Activated T-helper 17 cell treated with anti-CD3 and anti-CD28 coated beads, Interleukin-2, amount 50 U/mL, for 72 hours (primary cell): ENCODE results near the gene ATP8B1. TPM values are rescaled to one million over a fixed set of nuclear protein-coding genes. Genes with fewer than 3 reads are reported as not detected.
A peak's percentile ranks its signal among the peaks of the same experiment; 100 is the strongest.

Experiments used
- ATAC-seq: fragments of 150-1000 bp; cut with Tn5 transposase; replicated peaks from 2 replicates; pipeline ENCODE4 v1.10.0; 2021; ENCODE audit warnings: mild to moderate bottlenecking, moderate library complexity
- H3K27ac Mint-ChIP-seq: one replicate; pipeline ENCODE4 v1.8.0; 2022; ENCODE audit warnings: mixed read lengths
- H3K27me3 Mint-ChIP-seq: one replicate; pipeline ENCODE4 v1.8.0; 2022; ENCODE audit warnings: mixed read lengths
- H3K36me3 Mint-ChIP-seq: one replicate; pipeline ENCODE4 v1.8.0; 2022; ENCODE audit warnings: low read depth, mild to moderate bottlenecking, mixed read lengths
- H3K4me1 Mint-ChIP-seq: one replicate; pipeline ENCODE4 v1.8.0; 2022; ENCODE audit warnings: mixed read lengths
- H3K4me3 Mint-ChIP-seq: one replicate; pipeline ENCODE4 v1.8.0; 2022; ENCODE audit warnings: mild to moderate bottlenecking, mixed read lengths
- H3K9me3 Mint-ChIP-seq: one replicate; pipeline ENCODE4 v1.8.0; 2022; ENCODE audit warnings: mixed read lengths
- total RNA-seq, 2 donors: library from RNA; stranded (reverse); gene quantifications; one replicate each; pipeline ENCODE4 v1.2.3, GENCODE V29; 2022

The ATP8B1 gene
- total RNA-seq, 2 donors from 2014 or later: not detected

- Mint-ChIP-seq H3K27me3 (peaks cover 23% of the 10 kb centered on the region), H3K4me1 (no peaks in the 10 kb centered on the region), H3K36me3 (no peaks in the 10 kb centered on the region), H3K4me3 (no peak overlapping the region), H3K9me3 (no peaks in the 10 kb centered on the region), H3K27ac (no peak overlapping the region)
- no peak for ATAC-seq
Observed at GRCh38 chr18:57807336-57808117, 4.4 kb upstream of the ATP8B1 start.

- H3K27me3 Mint-ChIP-seq: peaks cover 26% of the 10 kb centered on the region
- H3K36me3 Mint-ChIP-seq: no peaks in the 10 kb centered on the region
- H3K4me1 Mint-ChIP-seq: no peaks in the 10 kb centered on the region
- ATAC-seq: no peak
- no peaks in the 10 kb centered on the region for H3K9me3 Mint-ChIP-seq
- H3K27ac Mint-ChIP-seq: no peak overlapping the region
- H3K4me3 Mint-ChIP-seq: no peak overlapping the region
Observed at GRCh38 chr18:57806978-57807285, 3.8 kb upstream of the ATP8B1 start.

DNA sequence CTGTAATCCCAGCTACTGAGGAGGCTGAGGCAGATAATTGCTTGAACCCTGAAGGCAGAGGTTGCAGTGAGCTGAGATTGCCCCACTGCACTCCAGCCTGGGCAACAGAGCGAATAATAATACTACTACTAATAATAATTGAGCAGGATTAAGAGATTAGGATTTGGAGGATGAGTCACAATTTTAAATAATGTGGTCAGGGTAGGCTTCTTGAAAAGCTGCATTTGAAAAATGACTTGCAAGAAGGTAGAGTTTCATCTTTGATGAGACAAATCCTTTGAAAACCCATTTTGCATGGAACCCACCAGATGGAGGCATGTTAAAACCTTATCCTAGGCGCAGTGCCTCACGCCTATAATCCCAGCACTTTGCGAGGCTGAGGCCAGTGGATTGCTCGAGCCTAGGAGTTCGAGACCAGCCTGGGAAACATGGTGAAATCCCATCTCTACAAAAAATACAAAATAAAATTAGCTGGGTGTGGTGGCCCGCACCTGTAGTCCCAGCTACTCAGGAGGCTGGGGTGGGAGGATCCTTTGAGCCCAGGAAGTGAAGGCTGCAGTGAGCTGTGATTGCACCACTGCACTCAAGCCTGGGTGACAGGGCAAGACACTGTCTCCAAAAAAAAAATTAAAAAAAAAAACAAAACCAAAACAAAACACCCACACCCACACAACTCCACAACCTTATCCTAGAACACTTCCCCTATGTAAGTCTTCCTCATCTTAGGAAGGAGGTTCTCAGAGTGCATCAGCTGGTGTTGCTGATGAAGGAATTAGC lies 3.3 kb upstream of the ATP8B1 start:
- Mint-ChIP-seq H3K36me3 (peaks cover 3% of the 10 kb centered on the region), H3K4me1 (no peaks in the 10 kb centered on the region), H3K4me3 (no peak overlapping the region), H3K27ac (no peak overlapping the region), H3K27me3 (peaks cover 28% of the 10 kb centered on the region), H3K9me3 (no peaks in the 10 kb centered on the region)
- ATAC-seq: no peak

- no peaks in the 10 kb centered on the region for H3K4me1 Mint-ChIP-seq
- no peak overlapping the region for H3K4me3 Mint-ChIP-seq
- no peak for ATAC-seq
- H3K36me3 Mint-ChIP-seq: peaks cover 4% of the 10 kb centered on the region
- peaks cover 34% of the 10 kb centered on the region for H3K27me3 Mint-ChIP-seq
- no peaks in the 10 kb centered on the region for H3K9me3 Mint-ChIP-seq
- no peak overlapping the region for H3K27ac Mint-ChIP-seq
Observed at GRCh38 chr18:57805117-57805516, 2.0 kb upstream of the ATP8B1 start.

GRCh38 chr18:57804557-57804956 lies 1.4 kb upstream of the ATP8B1 start:
- Mint-ChIP-seq H3K4me1 (no peaks in the 10 kb centered on the region), H3K4me3 (no peak overlapping the region), H3K36me3 (peaks cover 4% of the 10 kb centered on the region), H3K27me3 (peaks cover 38% of the 10 kb centered on the region), H3K9me3 (no peaks in the 10 kb centered on the region), H3K27ac (no peak overlapping the region)
- ATAC-seq: no peak

- Mint-ChIP-seq H3K4me1 (no peaks in the 10 kb centered on the region), H3K27me3 (peaks cover 42% of the 10 kb centered on the region), H3K27ac (no peak overlapping the region), H3K36me3 (peaks cover 4% of the 10 kb centered on the region), H3K4me3 (peak overlapping the region; percentile 57), H3K9me3 (no peaks in the 10 kb centered on the region)
- ATAC-seq: no peak
Observed at GRCh38 chr18:57802213-57803102, 657 bp downstream of the ATP8B1 start.

DNA sequence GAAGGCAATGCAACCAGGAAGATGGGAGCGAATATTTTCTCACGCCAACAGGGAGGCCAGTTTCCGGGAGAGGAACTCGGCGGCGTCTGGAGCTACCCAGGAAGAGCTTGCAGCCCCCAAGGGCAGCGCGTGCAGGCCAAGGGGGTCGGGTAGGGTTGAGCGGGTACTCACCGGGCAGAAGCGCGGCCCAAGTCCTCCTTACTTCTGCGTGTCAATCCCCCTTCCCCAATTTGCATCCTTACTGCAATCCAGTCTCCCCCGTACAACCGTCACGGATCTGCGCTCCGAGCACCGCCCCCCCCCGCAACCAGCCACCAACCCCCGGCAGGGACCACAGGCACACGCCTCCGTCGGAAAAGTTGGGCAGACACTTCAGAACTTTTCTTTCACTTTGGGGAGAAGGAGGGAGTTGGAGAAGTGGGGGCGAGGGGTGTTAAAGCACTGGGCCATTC lies 1.3 kb downstream of the ATP8B1 start:
- ATAC-seq: no peak
- Mint-ChIP-seq H3K4me3 (peak overlapping the region; percentile 57), H3K27ac (no peak overlapping the region), H3K36me3 (peaks cover 4% of the 10 kb centered on the region), H3K27me3 (peaks cover 41% of the 10 kb centered on the region), H3K4me1 (no peaks in the 10 kb centered on the region), H3K9me3 (no peaks in the 10 kb centered on the region)

DNA sequence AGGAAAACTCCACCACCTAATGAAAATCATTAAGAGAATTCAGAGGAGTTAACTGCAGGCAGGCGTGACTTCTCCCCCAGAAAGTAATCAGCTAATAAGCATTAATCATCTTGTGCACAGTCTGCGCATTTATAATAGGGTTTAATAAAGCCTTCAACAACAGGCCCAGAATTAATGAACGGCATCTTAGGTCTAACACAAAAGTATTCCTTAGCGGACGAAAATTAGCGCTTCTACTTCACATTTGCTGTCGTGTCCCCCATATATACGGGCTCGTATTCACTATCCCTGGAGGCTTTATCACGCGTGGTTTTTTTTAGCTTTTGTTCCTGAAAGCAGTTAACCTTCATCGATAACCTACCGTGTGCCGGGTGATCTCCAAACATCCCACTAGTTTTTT lies 1.8 kb downstream of the ATP8B1 start:
- H3K9me3 Mint-ChIP-seq: no peaks in the 10 kb centered on the region
- peaks cover 4% of the 10 kb centered on the region for H3K36me3 Mint-ChIP-seq
- H3K27me3 Mint-ChIP-seq: peaks cover 39% of the 10 kb centered on the region
- H3K4me3 Mint-ChIP-seq: peak overlapping the region; percentile 57
- H3K4me1 Mint-ChIP-seq: no peaks in the 10 kb centered on the region
- no peak overlapping the region for H3K27ac Mint-ChIP-seq
- no peak for ATAC-seq

DNA sequence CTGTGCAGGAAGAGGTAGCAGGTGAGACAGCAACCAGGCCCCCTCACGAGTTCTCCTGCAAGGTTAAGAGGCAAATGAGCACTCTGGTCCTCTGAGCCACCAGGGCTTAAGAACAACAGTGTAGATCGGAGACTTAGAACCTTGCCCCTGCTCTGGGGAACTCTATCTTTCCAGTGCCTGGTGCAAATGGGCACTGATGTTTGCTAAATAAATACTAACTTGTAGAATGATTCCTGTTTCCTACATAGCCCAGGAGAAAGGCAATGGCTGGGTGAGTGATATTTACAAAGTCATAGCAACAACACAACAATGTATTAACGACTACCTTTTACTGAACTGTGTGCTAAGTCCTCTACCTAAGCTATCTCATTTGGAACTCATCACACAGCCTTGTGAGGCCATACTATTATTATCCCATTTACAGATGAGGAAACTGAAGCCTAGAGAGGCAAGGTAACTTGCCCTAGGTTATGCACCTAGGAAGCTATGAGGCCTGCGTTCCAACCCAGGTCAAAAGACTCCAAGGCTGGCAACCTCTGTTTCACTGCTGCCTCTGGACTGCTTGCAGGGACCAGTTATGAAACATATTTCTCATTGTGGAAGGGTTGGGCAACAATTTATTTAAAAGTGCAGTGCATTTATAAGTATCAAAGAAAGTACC lies 4.3 kb downstream of the ATP8B1 start:
- Mint-ChIP-seq H3K36me3 (peaks cover 4% of the 10 kb centered on the region), H3K4me1 (no peaks in the 10 kb centered on the region), H3K27ac (no peak overlapping the region), H3K27me3 (peaks cover 26% of the 10 kb centered on the region), H3K4me3 (no peak overlapping the region), H3K9me3 (no peaks in the 10 kb centered on the region)
- ATAC-seq: no peak

DNA sequence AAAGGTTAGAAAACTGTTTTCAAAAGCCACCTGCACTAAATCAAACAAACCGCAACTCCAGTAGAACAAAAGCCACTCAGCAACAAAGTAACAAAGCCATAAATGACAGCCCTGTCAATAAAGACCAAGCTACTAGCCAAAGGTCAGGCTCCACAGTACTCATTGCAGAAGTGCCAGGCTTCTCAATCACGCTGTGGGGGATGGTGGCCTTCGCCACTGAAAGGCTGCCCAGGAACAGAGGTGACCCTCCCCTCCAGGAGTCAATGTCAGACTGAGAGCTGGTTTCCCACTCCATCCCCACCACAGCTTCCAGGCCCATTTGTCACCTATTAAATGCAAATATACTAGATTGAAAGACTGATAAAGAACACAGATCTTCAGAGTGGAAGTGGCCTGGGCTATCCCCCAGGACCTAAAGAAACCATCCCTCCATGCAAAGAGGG lies 5.9 kb downstream of the ATP8B1 start:
- H3K4me3 Mint-ChIP-seq: no peak overlapping the region
- H3K27me3 Mint-ChIP-seq: peaks cover 34% of the 10 kb centered on the region
- H3K4me1 Mint-ChIP-seq: no peaks in the 10 kb centered on the region
- H3K27ac Mint-ChIP-seq: no peak overlapping the region
- ATAC-seq: no peak
- no peaks in the 10 kb centered on the region for H3K9me3 Mint-ChIP-seq
- peaks cover 4% of the 10 kb centered on the region for H3K36me3 Mint-ChIP-seq

- H3K27me3 Mint-ChIP-seq: peaks cover 17% of the 10 kb centered on the region
Observed at GRCh38 chr18:57794951-57795728, 8.0 kb downstream of the ATP8B1 start.

GRCh38 chr18:57793302-57793986 lies 9.7 kb downstream of the ATP8B1 start:
- Mint-ChIP-seq H3K27ac (no peak overlapping the region), H3K27me3 (peaks cover 13% of the 10 kb centered on the region), H3K36me3 (no peaks in the 10 kb centered on the region), H3K9me3 (no peaks in the 10 kb centered on the region), H3K4me3 (no peak overlapping the region), H3K4me1 (no peaks in the 10 kb centered on the region)
- ATAC-seq: no peak

More at GRCh38 chr18:57794951-57795728, 8.0 kb downstream of the ATP8B1 start:
- no peaks in the 10 kb centered on the region for H3K4me1 Mint-ChIP-seq
- H3K36me3 Mint-ChIP-seq: no peaks in the 10 kb centered on the region
- no peak overlapping the region for H3K4me3 Mint-ChIP-seq
- H3K27ac Mint-ChIP-seq: no peak overlapping the region
- no peak for ATAC-seq
- H3K9me3 Mint-ChIP-seq: no peaks in the 10 kb centered on the region
